NB4 (cell line): ENCODE data around the gene UBE2L3.
"Not testable (repeated sequence)": the region's sequence is repeated elsewhere in the genome, so short reads cannot be mapped to it uniquely, and the experiment has no call there.

Experiments
- MAX ChIP-seq: IDR thresholded peaks from 2 replicates; pipeline ENCODE4 v1.6.1; 2011; ENCODE audit warnings: low read depth, low read length
- MYC ChIP-seq: IDR thresholded peaks from 2 replicates; pipeline ENCODE4 v1.6.1; 2011; ENCODE audit warnings: low read depth, low read length
- POLR2A ChIP-seq: IDR thresholded peaks from 2 replicates; pipeline ENCODE4 v1.6.1; 2011; ENCODE audit warnings: mild to moderate bottlenecking; ENCODE audit not compliant: insufficient read length; ENCODE audit errors: extremely low read depth
- TF ChIP-seq, protein P1 (sequence below): IDR thresholded peaks from one replicate; pipeline ENCODE4 v1.5.1; 2012; ENCODE audit warnings: low read depth, low read length

GRCh38 chr22:21609556-21610157 lies 42.1 kb downstream of the UBE2L3 start:
- TF ChIP-seq, protein P1, sequence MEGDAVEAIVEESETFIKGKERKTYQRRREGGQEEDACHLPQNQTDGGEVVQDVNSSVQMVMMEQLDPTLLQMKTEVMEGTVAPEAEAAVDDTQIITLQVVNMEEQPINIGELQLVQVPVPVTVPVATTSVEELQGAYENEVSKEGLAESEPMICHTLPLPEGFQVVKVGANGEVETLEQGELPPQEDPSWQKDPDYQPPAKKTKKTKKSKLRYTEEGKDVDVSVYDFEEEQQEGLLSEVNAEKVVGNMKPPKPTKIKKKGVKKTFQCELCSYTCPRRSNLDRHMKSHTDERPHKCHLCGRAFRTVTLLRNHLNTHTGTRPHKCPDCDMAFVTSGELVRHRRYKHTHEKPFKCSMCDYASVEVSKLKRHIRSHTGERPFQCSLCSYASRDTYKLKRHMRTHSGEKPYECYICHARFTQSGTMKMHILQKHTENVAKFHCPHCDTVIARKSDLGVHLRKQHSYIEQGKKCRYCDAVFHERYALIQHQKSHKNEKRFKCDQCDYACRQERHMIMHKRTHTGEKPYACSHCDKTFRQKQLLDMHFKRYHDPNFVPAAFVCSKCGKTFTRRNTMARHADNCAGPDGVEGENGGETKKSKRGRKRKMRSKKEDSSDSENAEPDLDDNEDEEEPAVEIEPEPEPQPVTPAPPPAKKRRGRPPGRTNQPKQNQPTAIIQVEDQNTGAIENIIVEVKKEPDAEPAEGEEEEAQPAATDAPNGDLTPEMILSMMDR, result not testable (repeated sequence)
- TF ChIP-seq MYC, POLR2A, MAX: not testable (repeated sequence)
